GM23248 (cell line): ENCODE data around the gene RBM22. TPM values are rescaled to one million over a fixed set of nuclear protein-coding genes. Genes with fewer than 3 reads are reported as not detected.
A peak's percentile ranks its signal among the peaks of the same experiment; 100 is the strongest.

ENCODE experiments used
- DNase-seq: peaks from one replicate; pipeline ENCODE4 v3.0.0-alpha.2; 2015
- H2AFZ ChIP-seq: fragments of 200-600 bp; sonication (generic); 2 replicates; pipeline ENCODE4 v1.6.1; 2016; ENCODE audit warnings: antibody characterized with exemption
- H3F3A ChIP-seq: fragments of 200-600 bp; sonication (generic); 2 replicates; pipeline ENCODE4 v1.6.1; 2016; ENCODE audit warnings: mild to moderate bottlenecking, antibody characterized with exemption, mixed run types; ENCODE audit not compliant: insufficient read depth
- H3K27ac ChIP-seq: fragments of 200-600 bp; sonication (generic); 2 replicates; pipeline ENCODE4 v1.5.1; 2016; ENCODE audit warnings: mild to moderate bottlenecking
- H3K27me3 ChIP-seq: fragments of 200-600 bp; sonication (generic); replicated peaks from 2 replicates; pipeline ENCODE4 v1.6.1; 2016; ENCODE audit warnings: mild to moderate bottlenecking; ENCODE audit not compliant: insufficient read depth
- H3K36me3 ChIP-seq: fragments of 200-600 bp; sonication (generic); 2 replicates; pipeline ENCODE4 v1.6.1; 2016; ENCODE audit warnings: low read depth, mild to moderate bottlenecking
- H3K4me1 ChIP-seq: fragments of 200-600 bp; sonication (generic); 2 replicates; pipeline ENCODE4 v1.6.1; 2016; ENCODE audit warnings: mild to moderate bottlenecking; ENCODE audit not compliant: insufficient read depth
- H3K4me2 ChIP-seq: fragments of 200-600 bp; sonication (generic); one replicate; pipeline ENCODE4 v1.6.1; 2016; ENCODE audit warnings: mild to moderate bottlenecking; ENCODE audit not compliant: unreplicated experiment
- H3K4me3 ChIP-seq: fragments of 200-600 bp; sonication (generic); 2 replicates; pipeline ENCODE4 v1.5.1; 2016; ENCODE audit warnings: mild to moderate bottlenecking
- H3K79me2 ChIP-seq: fragments of 200-600 bp; sonication (generic); 2 replicates; pipeline ENCODE4 v1.6.1; 2016; ENCODE audit warnings: mild to moderate bottlenecking; ENCODE audit not compliant: insufficient read depth
- H3K9ac ChIP-seq: fragments of 200-600 bp; sonication (generic); 2 replicates; pipeline ENCODE4 v1.6.1; 2016; ENCODE audit warnings: mild to moderate bottlenecking
- H3K9me2 ChIP-seq: fragments of 200-600 bp; sonication (generic); 2 replicates; pipeline ENCODE4 v1.6.1; 2016; ENCODE audit warnings: mixed run types, mild to moderate bottlenecking, moderate library complexity; ENCODE audit not compliant: insufficient read depth
- H3K9me3 ChIP-seq: fragments of 200-600 bp; sonication (generic); one replicate; pipeline ENCODE4 v1.6.1; 2017; ENCODE audit warnings: low read depth
- H4K20me1 ChIP-seq: fragments of 200-600 bp; sonication (generic); 2 replicates; pipeline ENCODE4 v1.6.0; 2016; ENCODE audit not compliant: insufficient read depth
- EZH2 ChIP-seq: fragments of 200-600 bp; sonication (generic); IDR thresholded peaks from 2 replicates; pipeline ENCODE4 v1.6.1; 2018; ENCODE audit warnings: antibody characterized with exemption, mild to moderate bottlenecking; ENCODE audit not compliant: insufficient read depth, poor library complexity, severe bottlenecking
- EZH2phosphoT487 ChIP-seq: fragments of 200-600 bp; sonication (generic); IDR thresholded peaks from 2 replicates; pipeline ENCODE4 v1.6.1; 2018; ENCODE audit warnings: antibody characterized with exemption, moderate library complexity, mild to moderate bottlenecking, low read depth; ENCODE audit not compliant: insufficient read depth
- WGBS, 2 experiments: methylation state at CpG; one replicate each; pipeline ENCODE4 v1.1.6; 2015 to 2017; ENCODE audit warnings: low lambda C conversion rate in 2 of 2, low coverage in 1 of 2; ENCODE audit errors: missing lambda C conversion rate in 2 of 2; 5-methylcytosine and 5-hydroxymethylcytosine counted together
- in situ Hi-C: fragments of 300-500 bp; cut with MboI; formaldehyde crosslinking; loops from 2 replicates; pipeline ENCODE4 v1.15.0; 2020
- polyA plus RNA-seq: library from polyadenylated mRNA; unstranded; fragments of >200 nt; fragmentation: Nextera tagmentation; extraction: Ambion mirVana; gene quantifications from 2 replicates; pipeline ENCODE4 v1.2.1, GENCODE V29; 2016
- total RNA-seq: library from RNA; depleted of rRNA; stranded (reverse); fragments of >200 nt; shearing (Covaris generic); gene quantifications from 2 replicates; pipeline ENCODE4 v1.2.3, GENCODE V29; 2014

RBM22 gene
- total and polyA plus RNA-seq, 2 experiments from 2014 or later, result 24.6 to 35.5 TPM

GRCh38 chr5:150689120-150689519, 11.7 kb downstream of the RBM22 start:
- TF ChIP-seq EZH2, result no peak
- TF ChIP-seq EZH2phosphoT487, result no peak
- WGBS, 2 experiments, result 100% methylated on average over 1 of the region's 1 CpG
- in situ Hi-C loops, result no loop called here

GRCh38 chr5:150676578-150676977, 24.3 kb downstream of the RBM22 start:
- no peak overlapping the region for H3K27ac ChIP-seq
- TF ChIP-seq EZH2, result no peak
- no peak for TF ChIP-seq EZH2phosphoT487
- H3F3A ChIP-seq, result peaks cover 16% of the 10 kb centered on the region
- no peak overlapping the region for H2AFZ ChIP-seq
- no peaks in the 10 kb centered on the region for H3K79me2 ChIP-seq
- H3K4me2 ChIP-seq, result no peak overlapping the region
- H3K4me3 ChIP-seq, result no peak overlapping the region
- H3K9me2 ChIP-seq, result no peaks in the 10 kb centered on the region
- WGBS, 2 experiments, result 83 to 90% methylated on average over 9 of the region's 9 CpGs
- no peaks in the 10 kb centered on the region; the same call in 1 of the 2 replicates for H3K27me3 ChIP-seq
- DNase-seq, result no peak
- H4K20me1 ChIP-seq, result no peaks in the 10 kb centered on the region
- no peaks in the 10 kb centered on the region for H3K36me3 ChIP-seq
- in situ Hi-C loops, result no loop called here
- H3K4me1 ChIP-seq, result peaks cover 7% of the 10 kb centered on the region
- no peak overlapping the region for H3K9ac ChIP-seq
- no peaks in the 10 kb centered on the region for H3K9me3 ChIP-seq

More at GRCh38 chr5:150689120-150689519, 11.7 kb downstream of the RBM22 start:
- no peak for DNase-seq
- Histone ChIP-seq H3K79me2 (no peaks in the 10 kb centered on the region), H3F3A (peaks cover 21% of the 10 kb centered on the region; the same call in 1 of the 2 replicates), H3K36me3 (peaks cover 37% of the 10 kb centered on the region), H3K9ac (no peak overlapping the region), H3K9me3 (no peaks in the 10 kb centered on the region), H3K4me1 (no peaks in the 10 kb centered on the region), H3K27ac (no peak overlapping the region), H3K27me3 (no peaks in the 10 kb centered on the region), H3K4me3 (no peak overlapping the region), H2AFZ (no peak overlapping the region), H3K4me2 (no peak overlapping the region), H3K9me2 (no peaks in the 10 kb centered on the region), H4K20me1 (no peaks in the 10 kb centered on the region)

GRCh38 chr5:150675069-150675468, 25.8 kb downstream of the RBM22 start:
- H3F3A ChIP-seq, result peaks cover 16% of the 10 kb centered on the region
- peaks cover 7% of the 10 kb centered on the region for H3K4me1 ChIP-seq
- no peaks in the 10 kb centered on the region; the same call in 1 of the 2 replicates for H3K27me3 ChIP-seq
- no peaks in the 10 kb centered on the region for H4K20me1 ChIP-seq
- H3K9ac ChIP-seq, result no peak overlapping the region
- H3K4me2 ChIP-seq, result no peak overlapping the region
- WGBS, 2 experiments, result 85 to 92% methylated on average over 6 of the region's 6 CpGs
- DNase-seq, result no peak
- H3K27ac ChIP-seq, result no peak overlapping the region
- H2AFZ ChIP-seq, result no peak overlapping the region
- H3K9me2 ChIP-seq, result no peaks in the 10 kb centered on the region
- no peak for TF ChIP-seq EZH2
- H3K79me2 ChIP-seq, result no peaks in the 10 kb centered on the region
- H3K4me3 ChIP-seq, result no peak overlapping the region
- in situ Hi-C loops, result no loop called here
- no peaks in the 10 kb centered on the region for H3K36me3 ChIP-seq
- no peaks in the 10 kb centered on the region for H3K9me3 ChIP-seq

GRCh38 chr5:150674341-150674821, 26.5 kb downstream of the RBM22 start:
- Histone ChIP-seq H3F3A (peaks cover 16% of the 10 kb centered on the region), H4K20me1 (no peaks in the 10 kb centered on the region), H3K9ac (peak overlapping the region; percentile 54), H3K4me2 (peak overlapping the region; percentile 34), H2AFZ (peak overlapping the region; percentile 87), H3K27me3 (no peaks in the 10 kb centered on the region; the same call in 1 of the 2 replicates), H3K9me2 (no peaks in the 10 kb centered on the region), H3K36me3 (no peaks in the 10 kb centered on the region), H3K9me3 (no peaks in the 10 kb centered on the region), H3K79me2 (no peaks in the 10 kb centered on the region), H3K4me1 (peaks cover 7% of the 10 kb centered on the region), H3K4me3 (no peak overlapping the region), H3K27ac (peak overlapping the region; percentile 70)
- in situ Hi-C loops, result no loop called here
- TF ChIP-seq EZH2phosphoT487, result no peak
- no peak for DNase-seq
- WGBS, 2 experiments, result 52 to 66% methylated on average over 4 of the region's 4 CpGs

- H3K4me2 ChIP-seq, result peak overlapping the region; percentile 60
- WGBS, 2 experiments, result 87 to 89% methylated on average over 7 of the region's 7 CpGs
- no peaks in the 10 kb centered on the region for H3K79me2 ChIP-seq
These were observed 28.0 kb downstream of the RBM22 start for GRCh38 chr5:150672884-150673275.

More at GRCh38 chr5:150672884-150673275, 28.0 kb downstream of the RBM22 start:
- in situ Hi-C loops, result no loop called here
- no peaks in the 10 kb centered on the region for H3K9me2 ChIP-seq
- H2AFZ ChIP-seq, result 0 out of 2 replicates have a peak overlapping the region, but pooled peaks have one; percentile 76
- H3K9ac ChIP-seq, result no peak overlapping the region
- peak overlapping the region; percentile 65; the same call in 1 of the 2 replicates for H3K4me3 ChIP-seq
- DNase-seq, result no peak
- no peaks in the 10 kb centered on the region for H3K9me3 ChIP-seq
- no peaks in the 10 kb centered on the region for H4K20me1 ChIP-seq
- no peak overlapping the region for H3K27ac ChIP-seq
- no peak for TF ChIP-seq EZH2
- TF ChIP-seq EZH2phosphoT487, result no peak
- H3K27me3 ChIP-seq, result no peaks in the 10 kb centered on the region; the same call in 1 of the 2 replicates
- peaks cover 16% of the 10 kb centered on the region for H3F3A ChIP-seq
- no peaks in the 10 kb centered on the region for H3K36me3 ChIP-seq
- H3K4me1 ChIP-seq, result peaks cover 7% of the 10 kb centered on the region
